Right ventricle myocardium superior (tissue), 1 donor: ENCODE data around the gene RCOR1. TPM values are rescaled to one million over a fixed set of nuclear protein-coding genes. Genes with fewer than 3 reads are reported as not detected.
A peak's percentile ranks its signal among the peaks of the same experiment; 100 is the strongest.
"Not testable (repeated sequence)": the region's sequence is repeated elsewhere in the genome, so short reads cannot be mapped to it uniquely, and the experiment has no call there.

Experiments used
- ATAC-seq: fragments of 200-7000 bp; cut with Tn5 transposase; one replicate; pipeline ENCODE4 v1.9.1; 2020; ENCODE audit warnings: mild to moderate bottlenecking; ENCODE audit not compliant: poor library complexity
- DNase-seq: peaks from one replicate; pipeline ENCODE4 v3.0.0-alpha.2; 2020
- intact Hi-C: fragments of 100-400 bp; cut with DNase I; formaldehyde crosslinking; loops from one replicate; pipeline ENCODE4 v1.11.2; 2022
- long read RNA-seq: library from polyadenylated mRNA; unstranded; transcript quantifications from one replicate; pipeline ENCODE4 v2.0.0, GENCODE V29; 2021
- total RNA-seq: library from RNA; stranded (reverse); fragmentation: NEBNext Ultra II Directional; extraction: Animal tissue kit (Norgen Biotek cat#: 25700); gene quantifications from one replicate; pipeline ENCODE4 v1.2.1, GENCODE V29; 2021
- donor health status: DM: no; HTN: yes; CAD: no; lungs with severe emphysema.

The RCOR1 gene
- 10.8 TPM for total RNA-seq
- long read RNA-seq, partial matches to known transcripts: 2 of 10 reads
- long read RNA-seq, other reads (novel, unspliced or antisense): 8 of 10 reads

GRCh38 chr14:102591944-102592762 lies at the start of gene RCOR1:
RCOR1 (plus strand) TSS chr14:102592649; CDS start chr14:102592887, 238 bp downstream.
- intact Hi-C loops: loop anchor here (2.0 kb wide), 1 partner anchor 67 kb away; no protein-coding TSS in a partner anchor
- peak; percentile 99 for DNase-seq
- ATAC-seq: peak; percentile 95

DNA sequence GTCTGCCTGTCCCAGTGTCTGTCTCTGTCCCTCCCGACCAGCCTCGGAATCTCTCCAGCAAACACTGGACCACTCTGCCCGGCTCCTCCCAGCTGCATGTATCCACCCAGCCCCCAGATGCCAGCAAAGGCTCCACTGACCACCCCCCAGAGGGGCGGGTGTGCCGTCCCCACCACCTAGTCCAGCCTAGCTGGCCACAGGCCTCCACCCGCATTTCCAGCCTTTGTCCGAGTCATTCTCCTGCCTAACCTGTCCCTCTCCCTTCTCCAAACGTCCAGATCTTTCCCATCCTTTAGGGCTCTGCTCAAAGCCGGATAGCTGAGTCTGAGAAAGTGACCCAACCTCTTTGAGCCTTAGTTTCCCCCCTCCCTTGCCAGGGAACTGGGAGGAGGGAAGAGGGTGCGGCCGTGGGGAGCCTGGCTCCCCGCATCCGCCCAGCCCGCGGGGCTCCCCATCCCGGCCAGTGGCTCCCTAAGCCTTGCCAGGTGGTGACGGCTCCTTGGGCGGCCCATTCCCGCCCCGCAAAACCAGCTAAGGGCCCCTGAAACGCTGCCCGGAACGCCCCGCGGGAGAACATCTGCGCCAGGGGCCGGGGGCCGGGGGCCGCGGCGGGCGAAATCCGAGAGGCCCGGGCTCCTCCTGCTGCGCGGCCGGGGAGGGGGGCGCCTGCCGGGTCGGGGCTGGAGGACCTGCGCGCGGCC lies 48.3 kb upstream of the RCOR1 start:
- DNase-seq (no peak), ATAC-seq (peak; percentile 16)
- intact Hi-C loops: no loop called here

DNA sequence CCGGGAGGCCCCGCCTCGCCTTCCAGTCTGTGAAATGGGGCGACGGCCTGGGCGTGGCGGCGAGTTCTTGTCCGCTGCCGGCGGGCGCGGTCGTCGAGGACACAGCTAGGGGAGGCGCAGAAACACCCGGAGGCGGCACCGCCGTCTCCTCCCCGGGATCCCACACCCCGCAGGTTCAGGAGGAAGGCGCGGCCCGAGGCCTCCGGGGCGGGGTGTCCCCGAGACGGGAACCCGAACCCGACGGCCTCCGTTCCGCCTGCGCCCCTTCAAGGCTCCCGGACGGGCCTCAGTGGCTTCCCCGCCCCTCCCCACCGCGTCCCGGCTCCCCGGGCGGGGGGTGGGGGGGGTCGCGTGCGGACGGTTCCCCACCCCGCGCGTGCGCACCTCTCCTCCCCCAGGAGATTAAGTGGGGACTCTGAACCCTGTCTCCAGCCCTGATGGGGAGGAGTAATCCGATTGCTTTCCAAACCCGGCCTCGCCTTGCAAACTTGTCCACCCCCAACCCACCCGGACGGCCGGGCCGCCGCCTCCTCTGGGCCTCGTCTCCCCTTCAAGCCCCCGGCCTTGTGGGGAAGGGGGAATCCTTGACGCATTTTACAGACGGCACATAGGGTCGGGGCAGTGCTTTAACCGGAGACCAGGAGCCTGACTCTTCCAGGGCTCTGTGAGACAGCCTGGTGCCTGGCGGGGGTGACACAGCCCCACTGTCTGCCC lies 47.5 kb upstream of the RCOR1 start:
- intact Hi-C loops: no loop called here
- DNase-seq: no peak

GRCh38 chr14:102545461-102546265 lies 46.8 kb upstream of the RCOR1 start:
- DNase-seq (no peak), ATAC-seq (peak; percentile 33)
- intact Hi-C loops: no loop called here

More for the DNA sequence above, 47.5 kb upstream of the RCOR1 start:
- ATAC-seq: peak; percentile 48

GRCh38 chr14:102548616-102549240 lies 43.7 kb upstream of the RCOR1 start:
- intact Hi-C loops: no loop called here
- DNase-seq (no peak), ATAC-seq (no peak)

DNA sequence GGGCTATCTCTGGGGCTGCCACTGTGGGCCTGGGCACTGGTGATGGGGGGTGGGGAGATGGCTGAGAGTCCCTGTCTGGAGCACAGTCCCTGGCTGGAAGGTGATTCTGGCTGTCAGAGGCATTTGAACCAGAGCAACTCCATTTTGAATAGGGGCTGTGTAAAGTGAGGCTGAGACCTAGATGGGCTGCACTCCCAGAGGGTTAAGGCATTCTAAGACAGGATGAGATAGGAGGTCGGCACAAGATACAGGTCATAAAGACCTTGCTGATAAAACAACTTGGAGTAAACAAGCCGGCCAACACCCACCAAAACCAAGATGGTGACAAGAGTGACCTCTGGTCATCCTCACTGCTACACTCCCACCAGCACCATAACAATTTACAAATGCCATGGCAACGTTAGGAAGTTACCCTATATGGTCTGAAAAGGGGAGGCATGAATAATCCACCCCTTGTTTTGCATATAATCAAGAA lies 41.5 kb upstream of the RCOR1 start:
- DNase-seq, ATAC-seq, intact Hi-C loops: not testable (repeated sequence)

DNA sequence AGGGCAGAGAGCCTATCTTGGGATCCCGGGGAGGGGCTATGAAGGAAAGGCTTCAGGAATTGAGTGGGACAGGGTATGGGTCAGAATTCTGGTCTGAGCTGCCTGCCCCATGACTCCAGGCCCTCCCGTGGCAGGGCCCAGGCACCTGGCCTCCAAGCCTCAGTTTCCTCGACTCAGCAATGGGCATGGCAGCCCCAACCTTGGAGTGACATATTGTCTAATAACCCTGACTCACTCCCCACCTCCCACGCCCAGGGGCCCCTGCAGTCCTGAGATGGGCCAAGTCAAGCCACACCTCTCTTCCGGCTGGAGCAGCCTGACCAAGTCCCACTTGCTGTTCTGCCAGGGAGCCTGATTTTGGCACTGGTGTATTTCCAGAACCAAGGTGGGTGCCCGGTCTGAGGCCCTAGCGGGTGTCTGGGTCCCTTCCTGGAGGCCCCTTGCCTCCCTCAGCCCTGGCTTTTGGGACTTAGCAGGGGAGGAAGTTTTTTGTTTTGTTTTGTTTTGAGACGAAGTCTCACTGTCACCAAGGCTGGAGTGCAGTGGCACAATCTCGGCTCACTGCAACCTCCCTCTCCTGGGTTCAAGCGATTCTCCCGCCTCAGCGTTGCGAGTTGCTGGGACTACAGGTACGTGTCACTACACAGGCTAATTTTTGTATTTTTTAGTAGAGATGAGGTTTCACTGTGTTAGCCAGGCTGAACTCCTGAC lies 40.3 kb upstream of the RCOR1 start:
- intact Hi-C loops: no loop called here
- no peak for DNase-seq
- no peak for ATAC-seq

DNA sequence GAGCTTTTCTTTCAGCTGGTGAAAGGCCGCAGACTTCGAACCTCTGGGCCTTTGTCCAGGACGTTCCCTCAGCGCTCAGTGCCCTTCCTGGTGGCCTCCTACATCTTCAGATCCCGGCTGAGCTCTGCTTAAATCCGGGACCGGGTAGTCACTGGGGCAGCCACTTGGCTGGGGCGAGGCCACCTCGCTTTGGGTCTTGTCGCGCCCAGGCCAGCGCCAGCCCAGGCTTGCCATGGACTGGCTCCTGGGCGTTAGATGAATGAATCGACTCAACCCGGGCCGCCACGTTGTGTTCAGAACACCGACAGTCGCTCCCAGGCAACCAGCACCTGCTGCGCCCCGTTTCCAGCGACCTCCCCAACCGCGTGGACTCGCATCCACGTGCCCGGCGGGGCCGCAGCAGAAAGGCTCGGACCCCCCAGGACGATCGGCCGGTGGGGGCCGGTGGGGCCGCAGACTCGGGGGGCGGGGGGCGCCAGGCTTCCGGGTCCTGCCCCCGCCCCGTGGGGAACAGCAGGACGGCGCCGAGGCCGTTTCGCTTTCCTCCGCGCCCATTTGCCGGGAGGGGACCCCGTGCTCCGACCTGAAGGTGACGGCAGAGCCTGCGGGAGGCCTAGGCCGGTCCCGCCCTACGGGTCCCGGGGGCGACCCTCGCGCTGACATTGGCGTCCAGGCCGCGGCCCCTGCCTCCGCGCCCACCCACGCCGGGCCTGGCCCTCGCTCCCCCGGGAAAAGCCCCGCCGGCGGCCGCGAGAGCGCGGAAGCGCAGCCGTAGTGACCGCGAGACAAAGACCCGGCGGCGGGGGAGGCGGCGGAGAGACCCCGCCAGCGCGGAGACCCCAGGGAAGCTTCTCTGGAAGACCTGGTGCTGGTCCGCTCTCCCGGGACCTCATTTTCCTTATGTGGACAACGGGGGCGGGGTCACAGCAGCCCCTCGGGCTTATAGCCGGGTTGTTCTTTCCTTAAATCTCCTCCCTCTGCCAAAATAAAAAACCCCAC lies 37.3 kb upstream of the RCOR1 start:
- ATAC-seq (peak; percentile 75), DNase-seq (peak; percentile 69)
- intact Hi-C loops: no loop called here

- intact Hi-C loops: no loop called here
- DNase-seq (no peak), ATAC-seq (no peak)
Measured at GRCh38 chr14:102556098-102556677, 36.3 kb upstream of the RCOR1 start.

DNA sequence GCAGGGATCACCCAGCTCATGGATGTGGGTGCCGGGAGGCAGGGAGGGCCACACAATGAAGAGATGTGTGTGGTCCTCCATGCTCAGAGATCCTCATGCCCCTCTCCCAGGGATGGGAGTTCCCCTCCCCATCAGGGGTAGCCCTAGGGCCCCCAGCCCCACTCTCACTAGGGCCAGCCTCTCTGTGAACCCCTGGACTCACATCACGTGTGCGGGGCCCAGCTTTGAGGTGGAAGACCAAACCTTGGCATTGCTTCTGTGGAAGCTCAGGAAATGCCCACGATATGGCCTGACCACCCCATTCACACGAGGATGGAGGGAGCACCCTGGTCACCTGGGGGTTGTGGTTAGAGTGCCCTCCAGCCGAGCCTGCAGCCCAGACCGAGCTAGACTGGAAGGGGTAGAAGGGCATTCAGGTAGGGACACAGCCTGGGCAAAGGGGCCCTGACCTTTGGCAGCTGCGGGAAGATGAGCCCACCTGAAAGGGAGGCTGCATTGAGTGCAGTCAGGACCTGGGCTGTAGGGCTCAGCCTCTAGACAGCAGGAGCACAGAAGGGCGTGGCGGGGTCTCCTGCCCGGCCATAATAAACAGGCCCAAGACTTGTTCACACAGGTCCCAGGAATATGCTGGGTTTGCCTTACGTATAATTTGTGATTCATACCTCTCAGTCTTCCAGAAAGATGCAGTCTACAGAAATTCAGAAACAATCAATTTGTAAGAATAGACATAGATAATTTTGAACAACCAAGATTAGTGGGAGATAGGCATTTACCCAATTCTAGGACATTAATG lies 34.8 kb upstream of the RCOR1 start:
- no peak for DNase-seq
- no peak for ATAC-seq
- intact Hi-C loops: no loop called here

DNA sequence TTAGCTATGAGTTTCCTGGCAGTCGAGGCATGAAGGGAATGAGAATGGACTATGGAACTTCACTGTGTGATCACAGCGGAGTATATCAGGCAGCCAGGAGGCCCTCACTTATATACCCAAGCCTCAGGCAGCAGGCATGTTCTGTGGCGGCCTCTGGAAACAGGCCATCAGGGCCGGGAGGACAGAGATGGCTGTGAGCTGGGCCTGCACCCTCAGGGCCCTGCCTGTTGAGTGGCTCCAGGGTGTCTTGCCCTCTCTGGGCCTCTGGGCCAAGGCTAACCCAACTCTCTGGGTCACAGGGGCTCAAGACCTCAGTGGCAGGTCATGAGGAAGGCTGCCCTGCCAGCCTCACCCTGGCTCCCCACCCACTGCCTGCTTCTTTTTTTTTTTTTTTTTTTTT lies 33.9 kb upstream of the RCOR1 start:
- intact Hi-C loops: no loop called here
- no peak for ATAC-seq
- DNase-seq: no peak

DNA sequence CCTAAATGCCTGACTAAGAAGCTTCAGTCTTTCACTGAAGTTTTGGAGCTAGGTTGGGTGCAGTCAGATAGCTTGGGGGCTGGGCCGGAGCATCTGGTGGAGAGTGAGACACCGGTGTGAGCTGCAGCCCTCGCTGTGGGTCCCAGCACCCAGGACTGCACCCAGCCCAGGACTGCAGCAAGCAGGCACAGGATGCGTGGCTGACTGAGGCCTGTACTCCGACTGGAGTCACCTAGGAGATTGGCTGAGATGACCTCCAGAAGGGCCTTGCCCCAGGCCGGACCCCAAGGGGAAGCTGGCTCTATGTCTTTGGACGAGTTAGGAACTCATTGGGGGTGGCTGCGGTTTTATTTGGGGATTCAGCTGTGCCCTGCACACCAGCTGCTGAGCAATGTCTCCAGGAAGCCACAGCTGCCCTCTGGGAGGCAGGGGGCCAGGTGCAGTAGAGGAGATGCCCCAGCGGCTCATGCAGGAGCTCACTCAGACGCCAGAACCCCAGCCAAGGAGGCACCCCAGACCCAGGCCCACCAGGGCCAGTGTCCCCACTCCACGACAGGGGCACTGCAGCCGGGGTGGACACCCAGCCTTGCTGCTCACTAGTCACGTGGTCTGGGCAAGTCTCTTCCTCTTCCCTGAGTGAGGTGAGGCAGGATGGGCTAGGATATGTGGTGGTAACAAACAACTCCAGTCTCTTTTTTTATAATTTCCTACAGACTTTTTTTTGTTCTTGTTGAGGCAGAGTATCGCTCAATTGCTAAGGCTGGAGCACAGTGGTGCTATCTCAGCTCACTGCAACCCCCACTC lies 31.8 kb upstream of the RCOR1 start:
- ATAC-seq: no peak
- intact Hi-C loops: no loop called here
- no peak for DNase-seq

- ATAC-seq (peak; percentile 53), DNase-seq (no peak)
- intact Hi-C loops: no loop called here
Measured at GRCh38 chr14:102565331-102565887, 27.0 kb upstream of the RCOR1 start.

DNA sequence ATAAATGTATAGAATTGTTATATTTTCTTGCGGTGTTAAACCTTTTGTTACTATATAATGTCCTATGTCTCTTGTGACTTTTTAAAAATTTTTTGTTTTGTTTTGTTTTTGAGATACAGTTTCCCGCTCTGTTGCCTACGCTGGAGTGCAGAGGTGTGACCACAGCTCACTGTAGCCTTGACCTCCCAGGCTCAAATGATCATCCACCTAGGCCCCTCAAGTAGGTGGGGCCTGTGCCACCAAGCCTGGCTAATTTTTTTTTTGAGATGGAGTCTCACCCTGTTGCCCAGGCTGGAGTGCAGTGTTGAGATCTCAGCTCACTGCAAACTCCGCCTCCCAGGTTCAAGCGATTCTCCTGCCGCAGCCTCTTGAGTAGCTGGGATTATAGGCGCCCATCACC lies 26.5 kb upstream of the RCOR1 start:
- intact Hi-C loops: no loop called here
- DNase-seq (no peak), ATAC-seq (no peak)
